IPS-20b (cell line): Measurements from ENCODE around the gene STK38L.
A peak's percentile ranks its signal among the peaks of the same experiment; 100 is the strongest.

Experiments
- H3K27ac ChIP-seq: one replicate; pipeline ENCODE4 v1.5.1; 2013; ENCODE audit warnings: low read length
- H3K27me3 ChIP-seq: 2 replicates; pipeline ENCODE4 v1.6.1; 2013; ENCODE audit warnings: mild to moderate bottlenecking, low read length, inconsistent platforms; ENCODE audit not compliant: insufficient read depth
- H3K36me3 ChIP-seq: 2 replicates; pipeline ENCODE4 v1.6.1; 2013; ENCODE audit warnings: low read depth, mild to moderate bottlenecking, inconsistent platforms, low read length, moderate library complexity; ENCODE audit not compliant: insufficient read depth
- H3K4me1 ChIP-seq: 2 replicates; pipeline ENCODE4 v1.6.1; 2013; ENCODE audit warnings: mild to moderate bottlenecking, control low read depth, inconsistent platforms, low read length, moderate library complexity; ENCODE audit not compliant: insufficient read depth
- H3K4me3 ChIP-seq: 2 replicates; pipeline ENCODE4 v1.5.1; 2013; ENCODE audit warnings: mild to moderate bottlenecking, low read length, inconsistent platforms
- H3K9ac ChIP-seq: 2 replicates; pipeline ENCODE4 v1.6.1; 2013; ENCODE audit warnings: low read depth, mild to moderate bottlenecking, inconsistent platforms, low read length, moderate library complexity
- H3K9me3 ChIP-seq: 2 replicates; pipeline ENCODE4 v1.6.1; 2013; ENCODE audit warnings: mild to moderate bottlenecking, low read depth, low read length, inconsistent platforms; ENCODE audit not compliant: insufficient read depth

The STK38L gene

DNA sequence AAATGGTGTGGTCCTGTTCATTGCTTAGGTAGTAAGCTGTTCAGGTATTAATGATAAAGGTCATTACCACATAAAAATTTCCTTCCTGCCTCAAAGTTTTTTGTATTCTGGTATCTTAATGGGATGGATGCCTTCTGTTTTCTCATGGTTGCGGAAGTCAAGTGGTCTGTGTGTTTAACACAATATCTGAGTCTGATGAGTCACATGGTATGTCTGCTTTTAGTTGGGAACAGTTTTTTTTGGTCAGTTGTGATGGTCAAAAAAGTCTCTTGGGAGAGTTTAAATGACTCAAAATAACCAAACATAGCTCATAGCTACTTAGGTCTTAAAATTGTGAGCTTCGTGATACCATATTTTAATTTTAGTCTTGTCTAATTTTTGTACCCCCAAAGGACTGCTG, 40.7 kb downstream of the STK38L start:
- H3K27ac ChIP-seq: no peak overlapping the region
- no peak overlapping the region for H3K9ac ChIP-seq

DNA sequence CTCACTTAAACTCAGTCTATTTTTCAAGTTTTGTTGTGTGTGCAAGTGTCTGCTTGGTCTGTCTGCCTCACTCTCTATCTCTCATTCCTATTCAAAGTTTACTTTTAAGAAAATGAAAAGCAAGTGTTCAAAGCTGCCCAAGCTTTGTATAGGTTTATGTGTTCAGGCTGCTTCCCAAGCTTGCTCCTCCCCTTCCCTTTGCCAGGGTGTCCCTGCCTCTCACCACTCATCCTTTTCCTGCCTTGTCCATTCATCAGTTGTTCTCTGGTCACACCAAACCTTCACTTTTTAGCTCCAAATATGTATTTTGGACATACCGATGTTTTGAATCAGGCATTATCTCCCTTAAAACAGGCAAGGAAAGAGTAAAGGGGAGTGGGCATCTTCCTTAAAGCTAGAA, 41.3 kb downstream of the STK38L start:
- H3K27me3 ChIP-seq: no peaks in the 10 kb centered on the region
- H3K9me3 ChIP-seq: no peaks in the 10 kb centered on the region
- H3K27ac ChIP-seq: no peak overlapping the region
- H3K4me3 ChIP-seq: no peak overlapping the region
- no peaks in the 10 kb centered on the region for H3K36me3 ChIP-seq
- H3K9ac ChIP-seq: no peak overlapping the region
- peaks cover 26% of the 10 kb centered on the region; the same call in 1 of the 2 replicates for H3K4me1 ChIP-seq

More for the DNA sequence above, 40.7 kb downstream of the STK38L start:
- Histone ChIP-seq H3K4me1 (peaks cover 23% of the 10 kb centered on the region), H3K36me3 (no peaks in the 10 kb centered on the region), H3K27me3 (no peaks in the 10 kb centered on the region), H3K9me3 (no peaks in the 10 kb centered on the region), H3K4me3 (no peak overlapping the region)

DNA sequence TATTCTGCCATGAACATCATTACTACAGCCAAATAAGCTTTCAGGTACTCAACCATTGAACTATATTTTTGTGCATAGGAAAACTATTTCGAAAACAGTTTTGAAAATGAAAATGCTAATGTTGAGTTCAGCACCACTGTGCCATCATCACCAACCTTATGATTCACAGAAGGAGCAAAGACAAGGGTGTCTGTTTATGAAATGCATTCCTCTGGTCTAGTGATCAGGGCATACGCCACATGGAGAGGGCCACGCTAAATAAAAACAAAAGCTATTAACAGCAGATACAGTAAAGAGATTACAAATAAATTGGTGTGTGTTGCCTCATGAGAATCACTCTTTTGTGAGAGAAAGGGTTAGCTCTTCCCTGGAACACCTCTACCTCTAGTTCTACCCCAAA, 45.3 kb downstream of the STK38L start:
- H3K4me3 ChIP-seq: no peak overlapping the region
- no peaks in the 10 kb centered on the region for H3K27me3 ChIP-seq
- no peaks in the 10 kb centered on the region for H3K36me3 ChIP-seq
- H3K9ac ChIP-seq: no peak overlapping the region
- peaks cover 48% of the 10 kb centered on the region for H3K4me1 ChIP-seq
- H3K9me3 ChIP-seq: no peaks in the 10 kb centered on the region
- no peak overlapping the region for H3K27ac ChIP-seq

DNA sequence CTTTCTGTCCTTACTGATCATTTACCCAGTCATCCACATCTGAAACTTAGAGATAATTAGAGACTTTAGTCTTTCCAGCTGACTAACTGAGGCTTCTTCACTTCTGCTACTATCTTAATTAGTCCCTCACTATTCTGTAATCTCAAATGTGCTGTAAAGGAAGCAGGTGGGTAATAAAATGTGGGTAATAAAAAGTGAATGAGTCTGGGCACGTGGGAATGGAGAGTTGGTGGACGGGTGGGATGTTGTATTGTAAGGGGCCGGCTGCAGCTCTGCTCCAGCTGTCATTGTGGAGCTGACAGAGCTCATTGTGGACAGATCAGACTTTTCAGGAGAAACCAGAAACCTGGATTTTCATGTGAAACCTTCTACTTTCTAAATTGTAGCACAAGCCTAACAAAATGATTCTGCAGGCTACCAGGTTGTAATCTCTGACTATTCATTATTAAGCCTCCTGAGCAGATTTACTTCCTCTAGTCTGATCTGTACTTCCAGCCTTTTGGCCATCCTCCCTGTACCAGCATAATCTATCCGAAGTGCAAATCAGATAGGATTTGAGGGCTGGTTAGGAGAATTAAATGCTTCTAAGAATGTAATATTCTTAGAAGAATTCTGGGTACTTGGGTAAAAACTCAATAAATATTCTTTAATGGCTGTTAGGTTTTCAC, 46.5 kb downstream of the STK38L start:
- Histone ChIP-seq H3K9ac (peak overlapping the region; percentile 1; the same call in 1 of the 2 replicates), H3K27me3 (no peaks in the 10 kb centered on the region), H3K9me3 (no peaks in the 10 kb centered on the region), H3K27ac (no peak overlapping the region), H3K4me1 (peaks cover 40% of the 10 kb centered on the region), H3K4me3 (no peak overlapping the region), H3K36me3 (no peaks in the 10 kb centered on the region)

DNA sequence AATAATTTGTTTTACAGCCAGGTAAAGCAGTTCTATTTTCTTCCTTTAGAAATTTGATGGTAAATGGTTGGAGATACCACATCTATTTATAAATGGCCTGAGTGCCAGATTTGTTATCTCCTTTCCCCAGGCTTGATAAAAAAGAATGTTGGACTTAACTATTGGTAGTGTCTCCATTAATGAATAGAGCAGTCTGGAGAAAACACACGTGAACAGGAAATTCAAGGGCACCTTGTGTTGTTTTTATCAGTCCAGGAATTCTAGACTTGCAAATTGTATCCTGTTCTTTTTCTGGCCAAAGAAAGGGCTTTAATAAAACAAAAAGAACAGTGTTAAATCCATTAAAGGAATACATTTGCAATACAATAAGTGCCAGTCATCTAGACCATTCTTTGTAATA, 47.8 kb downstream of the STK38L start:
- Histone ChIP-seq H3K27ac (no peak overlapping the region), H3K4me3 (no peak overlapping the region; the same call in 1 of the 2 replicates), H3K4me1 (peaks cover 34% of the 10 kb centered on the region)

DNA sequence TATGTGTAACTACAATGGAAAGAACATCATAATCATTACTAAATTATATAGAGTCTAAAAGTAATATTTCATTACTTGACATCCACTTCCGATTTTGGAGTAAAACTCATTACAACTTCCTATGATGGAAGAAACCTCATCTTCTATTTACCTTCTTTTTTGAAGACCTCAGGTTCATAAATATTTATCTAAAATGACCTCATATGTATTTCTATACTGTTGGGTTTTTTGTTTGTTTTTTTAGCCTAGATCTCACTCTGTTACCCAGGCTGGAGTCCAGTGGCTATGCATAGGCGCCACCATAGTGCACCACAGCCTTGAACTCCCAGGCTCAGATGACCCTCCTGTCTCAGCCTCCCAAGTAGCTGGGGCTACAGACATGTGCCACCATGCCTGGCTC, 48.6 kb downstream of the STK38L start:
- no peak overlapping the region for H3K27ac ChIP-seq
- H3K9me3 ChIP-seq: no peaks in the 10 kb centered on the region
- no peak overlapping the region for H3K9ac ChIP-seq
- peaks cover 34% of the 10 kb centered on the region for H3K4me1 ChIP-seq
- H3K27me3 ChIP-seq: no peaks in the 10 kb centered on the region
- H3K4me3 ChIP-seq: no peak overlapping the region
- peaks cover 8% of the 10 kb centered on the region; the same call in 1 of the 2 replicates for H3K36me3 ChIP-seq

More for the DNA sequence above, 47.8 kb downstream of the STK38L start:
- Histone ChIP-seq H3K9ac (peak overlapping the region; percentile 17; the same call in 1 of the 2 replicates), H3K36me3 (no peaks in the 10 kb centered on the region), H3K27me3 (no peaks in the 10 kb centered on the region), H3K9me3 (no peaks in the 10 kb centered on the region)

DNA sequence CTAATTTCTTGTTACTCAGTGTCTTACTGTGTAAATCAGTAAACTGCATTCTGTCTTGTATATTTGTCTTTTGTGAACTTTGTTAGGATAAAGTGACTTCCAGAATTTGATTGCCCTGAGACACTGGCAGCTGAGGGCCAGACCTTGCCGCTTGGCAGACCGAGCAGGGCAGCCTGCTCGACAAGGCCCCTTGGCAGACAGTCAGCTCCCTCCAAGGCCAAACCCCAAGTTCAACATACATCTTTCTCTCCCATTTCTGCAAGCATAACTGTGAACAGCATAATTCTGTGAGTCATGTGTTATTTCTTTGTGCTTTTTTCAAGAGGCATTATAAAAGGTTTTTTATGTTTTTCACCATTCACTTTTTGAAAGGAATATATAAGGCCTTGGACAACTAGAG, 49.4 kb downstream of the STK38L start:
- no peaks in the 10 kb centered on the region for H3K27me3 ChIP-seq
- peaks cover 34% of the 10 kb centered on the region for H3K4me1 ChIP-seq
- H3K9me3 ChIP-seq: no peaks in the 10 kb centered on the region
- no peak overlapping the region for H3K9ac ChIP-seq
- peak overlapping the region; percentile 44 for H3K27ac ChIP-seq
- H3K36me3 ChIP-seq: peaks cover 13% of the 10 kb centered on the region; the same call in 1 of the 2 replicates
- H3K4me3 ChIP-seq: no peak overlapping the region

DNA sequence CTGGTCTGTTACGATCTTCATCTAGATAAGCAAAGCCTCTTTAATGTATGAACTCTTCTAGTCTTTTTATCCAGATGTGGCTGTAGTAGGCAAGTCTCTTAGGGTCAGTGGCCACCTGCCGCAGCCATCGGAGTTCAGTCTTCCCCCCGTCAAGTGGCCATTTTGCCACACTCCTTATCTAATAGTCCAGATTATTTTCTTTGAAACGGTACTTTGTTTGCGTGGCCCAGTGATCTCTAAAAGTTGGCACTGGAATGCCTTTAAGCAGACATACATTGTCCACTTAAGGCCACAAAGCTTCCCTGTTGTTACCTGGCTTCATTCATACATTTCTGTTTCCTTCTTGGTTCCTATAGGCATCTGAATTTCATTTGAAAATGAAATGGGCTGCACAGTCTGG, 52.6 kb downstream of the STK38L start:
- Histone ChIP-seq H3K4me1 (peaks cover 9% of the 10 kb centered on the region), H3K27ac (no peak overlapping the region), H3K9ac (no peak overlapping the region), H3K27me3 (no peaks in the 10 kb centered on the region), H3K4me3 (no peak overlapping the region), H3K9me3 (no peaks in the 10 kb centered on the region), H3K36me3 (peaks cover 36% of the 10 kb centered on the region)

DNA sequence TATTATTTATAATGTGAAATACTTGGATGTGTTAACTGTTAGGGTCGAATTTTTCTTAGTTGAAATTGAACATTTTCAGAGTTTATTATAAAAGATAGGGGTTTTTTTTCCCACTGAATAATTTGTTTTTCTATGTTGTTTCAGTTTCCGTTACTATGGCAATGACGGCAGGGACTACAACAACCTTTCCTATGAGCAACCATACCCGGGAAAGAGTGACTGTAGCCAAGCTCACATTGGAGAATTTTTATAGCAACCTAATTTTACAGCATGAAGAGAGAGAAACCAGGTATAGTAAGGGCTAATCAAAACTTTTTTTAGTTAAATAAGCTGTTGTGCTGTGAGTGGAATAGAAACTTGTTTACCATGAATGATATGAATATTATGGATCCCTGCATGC, 53.5 kb downstream of the STK38L start:
- no peak overlapping the region for H3K9ac ChIP-seq
- no peak overlapping the region for H3K27ac ChIP-seq
- H3K4me3 ChIP-seq: no peak overlapping the region
- peaks cover 7% of the 10 kb centered on the region; the same call in 1 of the 2 replicates for H3K4me1 ChIP-seq
- peaks cover 44% of the 10 kb centered on the region for H3K36me3 ChIP-seq
- no peaks in the 10 kb centered on the region for H3K9me3 ChIP-seq
- H3K27me3 ChIP-seq: no peaks in the 10 kb centered on the region

DNA sequence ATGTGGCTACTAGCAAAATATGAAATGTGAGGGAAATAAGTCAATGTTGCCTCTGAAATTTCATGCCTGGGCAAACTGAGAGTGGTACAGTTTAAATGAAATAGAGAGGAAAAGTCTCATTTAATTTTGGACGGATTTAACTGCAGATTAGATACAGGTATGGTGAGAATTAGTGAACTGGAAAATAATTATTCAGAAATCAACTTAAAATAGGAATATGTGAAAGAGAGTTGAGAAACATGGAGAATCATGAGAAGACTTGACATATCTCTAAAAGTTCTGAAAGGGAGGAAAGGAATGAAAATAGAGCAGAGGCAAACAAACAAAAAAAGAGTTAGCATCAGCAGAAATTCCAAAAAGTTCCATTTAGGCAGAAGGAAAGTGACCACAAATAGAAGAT, 55.0 kb downstream of the STK38L start:
- H3K36me3 ChIP-seq: peaks cover 50% of the 10 kb centered on the region

DNA sequence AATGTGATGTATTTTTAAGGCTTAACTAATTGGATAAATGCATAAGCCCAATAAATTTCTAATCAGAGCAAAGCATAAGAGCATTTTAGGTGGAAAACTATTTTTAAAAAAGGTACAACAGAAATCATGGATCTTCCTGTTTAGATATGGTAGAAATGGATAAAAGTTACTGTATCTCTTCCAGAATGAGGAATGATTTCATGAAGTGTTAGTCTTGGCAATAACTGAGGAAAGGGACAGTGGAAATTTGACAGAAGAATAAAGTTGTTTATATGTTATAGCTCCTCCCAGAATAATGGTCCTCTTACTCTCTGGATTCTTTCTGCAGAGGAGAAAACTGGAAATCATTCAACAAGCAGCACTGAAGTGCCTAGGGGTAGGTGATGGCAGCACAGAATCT, 56.1 kb downstream of the STK38L start:
- peaks cover 50% of the 10 kb centered on the region for H3K36me3 ChIP-seq
- no peak overlapping the region for H3K4me3 ChIP-seq
- H3K4me1 ChIP-seq: no peaks in the 10 kb centered on the region
- H3K9me3 ChIP-seq: no peaks in the 10 kb centered on the region
- H3K27ac ChIP-seq: no peak overlapping the region
- no peaks in the 10 kb centered on the region for H3K27me3 ChIP-seq
- no peak overlapping the region for H3K9ac ChIP-seq

More for the DNA sequence above, 55.0 kb downstream of the STK38L start:
- H3K27me3 ChIP-seq: no peaks in the 10 kb centered on the region
- no peaks in the 10 kb centered on the region for H3K4me1 ChIP-seq
- no peak overlapping the region for H3K9ac ChIP-seq
- no peaks in the 10 kb centered on the region for H3K9me3 ChIP-seq
- no peak overlapping the region for H3K4me3 ChIP-seq
- H3K27ac ChIP-seq: no peak overlapping the region
